SU-DHL-6 (cell line): ENCODE results near the gene GRK6.
A peak's percentile ranks its signal among the peaks of the same experiment; 100 is the strongest.

ENCODE experiments used
- H2AFZ ChIP-seq: fragments of 200-600 bp; sonication (generic); 2 replicates; pipeline ENCODE4 v1.6.1; 2014; ENCODE audit warnings: low read depth, mild to moderate bottlenecking, moderate library complexity, mixed read lengths, antibody characterized with exemption, low read length; ENCODE audit not compliant: severe bottlenecking
- H3F3A ChIP-seq: fragments of 200-600 bp; shearing (Covaris generic); 2 replicates; pipeline ENCODE4 v1.6.0; 2016; ENCODE audit warnings: antibody characterized with exemption, mild to moderate bottlenecking; ENCODE audit not compliant: insufficient read depth
- H3K27ac ChIP-seq: fragments of 200-600 bp; sonication (generic); 2 replicates; pipeline ENCODE4 v1.5.1; 2016; ENCODE audit warnings: low read depth, mild to moderate bottlenecking, low read length, moderate library complexity, mixed read lengths
- H3K27me3 ChIP-seq: fragments of 200-600 bp; sonication (generic), shearing (Covaris generic); 2 replicates; pipeline ENCODE4 v1.6.0; 2014; ENCODE audit warnings: mild to moderate bottlenecking, low read length
- H3K36me3 ChIP-seq: fragments of 200-600 bp; sonication (generic); 2 replicates; pipeline ENCODE4 v1.6.1; 2014; ENCODE audit warnings: mild to moderate bottlenecking, low read length, mixed read lengths
- H3K4me2 ChIP-seq: fragments of 300-600, 200-600 bp; shearing (Covaris generic), sonication (generic); 2 replicates; pipeline ENCODE4 v1.6.0; 2014; ENCODE audit warnings: low read length, low read depth, mild to moderate bottlenecking; ENCODE audit not compliant: poor library complexity, severe bottlenecking
- H3K4me3 ChIP-seq: fragments of 200-600 bp; sonication (generic); 2 replicates; pipeline ENCODE4 v1.5.1; 2014; ENCODE audit warnings: antibody characterized with exemption, low read length, mild to moderate bottlenecking, mixed read lengths; ENCODE audit not compliant: insufficient read depth, poor library complexity, severe bottlenecking
- H3K79me2 ChIP-seq: fragments of 200-600 bp; sonication (generic); 2 replicates; pipeline ENCODE4 v1.6.1; 2014; ENCODE audit warnings: mild to moderate bottlenecking, low read length, moderate library complexity; ENCODE audit not compliant: insufficient read depth
- H3K9ac ChIP-seq: fragments of 200-600 bp; sonication (generic); 2 replicates; pipeline ENCODE4 v1.7.0; 2014; ENCODE audit warnings: mild to moderate bottlenecking, low read length
- H3K9me2 ChIP-seq: fragments of 200-600 bp; sonication (generic); replicated peaks from 2 replicates; pipeline ENCODE4 v1.6.1; 2014; ENCODE audit warnings: low read length; ENCODE audit not compliant: insufficient read depth
- H3K9me3 ChIP-seq: fragments of 200-600 bp; sonication (generic); 2 replicates; pipeline ENCODE4 v1.6.1; 2014; ENCODE audit warnings: low read length, mixed read lengths; ENCODE audit not compliant: insufficient read depth
- H4K20me1 ChIP-seq: fragments of 200-600 bp; sonication (generic); 2 replicates; pipeline ENCODE4 v1.6.1; 2014; ENCODE audit warnings: low read depth, mild to moderate bottlenecking, antibody characterized with exemption, low read length, moderate library complexity, mixed read lengths
- CTCF ChIP-seq: fragments of 200-600 bp; sonication (generic); IDR thresholded peaks from one replicate; pipeline ENCODE4 v1.5.1; 2017; ENCODE audit warnings: antibody characterized with exemption, mild to moderate bottlenecking, low read length, moderate library complexity; ENCODE audit not compliant: insufficient read depth, poor library complexity, severe bottlenecking
- EZH2phosphoT487 ChIP-seq: fragments of 200-600 bp; sonication (generic), shearing (Covaris generic); conservative IDR thresholded peaks from 2 replicates; pipeline ENCODE4 v1.6.1; 2018; ENCODE audit warnings: mild to moderate bottlenecking, antibody characterized with exemption, low read length, moderate library complexity, mixed read lengths

Gene GRK6

GRCh38 chr5:177432839-177433657, 6.6 kb downstream of the GRK6 start:
- Histone ChIP-seq H2AFZ (no peak overlapping the region), H3K9me3 (no peaks in the 10 kb centered on the region), H3K36me3 (no peaks in the 10 kb centered on the region), H4K20me1 (no peaks in the 10 kb centered on the region; the same call in 1 of the 2 replicates), H3K27me3 (no peaks in the 10 kb centered on the region), H3K27ac (peak overlapping the region; percentile 95), H3F3A (peaks cover 39% of the 10 kb centered on the region), H3K79me2 (peaks cover 9% of the 10 kb centered on the region), H3K9me2 (no peaks in the 10 kb centered on the region), H3K4me3 (no peak overlapping the region), H3K9ac (peak overlapping the region; percentile 48; the same call in 1 of the 2 replicates), H3K4me2 (no peak overlapping the region)
- TF ChIP-seq EZH2phosphoT487 (no peak), CTCF (no peak)

- H3F3A ChIP-seq: peaks cover 35% of the 10 kb centered on the region
- H3K9ac ChIP-seq: no peak overlapping the region
- no peak overlapping the region for H3K27ac ChIP-seq
- no peaks in the 10 kb centered on the region for H3K36me3 ChIP-seq
- H3K27me3 ChIP-seq: no peaks in the 10 kb centered on the region
- no peak overlapping the region for H2AFZ ChIP-seq
- no peak overlapping the region for H3K4me2 ChIP-seq
- peaks cover 3% of the 10 kb centered on the region; the same call in 1 of the 2 replicates for H3K79me2 ChIP-seq
- H3K9me2 ChIP-seq: no peaks in the 10 kb centered on the region
- no peak for TF ChIP-seq EZH2phosphoT487
- no peak for TF ChIP-seq CTCF
- H3K9me3 ChIP-seq: no peaks in the 10 kb centered on the region
- H4K20me1 ChIP-seq: no peaks in the 10 kb centered on the region; the same call in 1 of the 2 replicates
- H3K4me3 ChIP-seq: no peak overlapping the region
Observed at GRCh38 chr5:177433658-177434217, 7.3 kb downstream of the GRK6 start.

DNA sequence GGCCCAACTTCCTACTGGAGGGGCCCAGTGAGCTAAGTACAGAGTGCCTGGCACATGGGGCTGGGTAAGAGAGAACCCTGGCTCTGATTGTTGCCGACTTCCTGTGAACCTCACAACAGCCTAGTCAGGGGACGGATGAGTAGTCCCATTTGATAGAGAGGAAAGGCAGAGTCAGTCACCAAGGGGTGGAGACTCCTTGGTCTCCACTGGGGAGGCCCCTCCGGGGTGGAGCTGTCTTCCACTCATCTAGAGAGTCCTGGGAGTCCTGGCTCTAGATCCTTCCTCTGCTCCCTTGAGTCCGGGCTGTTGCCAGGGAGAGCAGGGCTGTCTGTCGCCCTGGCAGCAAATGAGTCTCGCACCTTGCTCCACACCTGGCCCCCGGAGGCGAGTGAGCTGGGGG, 8.0 kb downstream of the GRK6 start:
- no peak for TF ChIP-seq EZH2phosphoT487
- no peaks in the 10 kb centered on the region for H3K36me3 ChIP-seq

More for the DNA sequence above, 8.0 kb downstream of the GRK6 start:
- no peaks in the 10 kb centered on the region for H3K79me2 ChIP-seq
- H2AFZ ChIP-seq: no peak overlapping the region
- H3K9me2 ChIP-seq: no peaks in the 10 kb centered on the region
- no peaks in the 10 kb centered on the region; the same call in 1 of the 2 replicates for H4K20me1 ChIP-seq
- no peak overlapping the region for H3K4me2 ChIP-seq
- no peaks in the 10 kb centered on the region for H3K9me3 ChIP-seq
- peaks cover 30% of the 10 kb centered on the region for H3F3A ChIP-seq
- H3K4me3 ChIP-seq: no peak overlapping the region
- H3K27ac ChIP-seq: no peak overlapping the region
- H3K27me3 ChIP-seq: no peaks in the 10 kb centered on the region
- H3K9ac ChIP-seq: no peak overlapping the region
